SU-DHL-6 (cell line): ENCODE results near the gene SMC5.

ENCODE experiments used
- H2AFZ ChIP-seq: fragments of 200-600 bp; sonication (generic); 2 replicates; pipeline ENCODE4 v1.6.1; 2014; ENCODE audit warnings: low read depth, mild to moderate bottlenecking, moderate library complexity, mixed read lengths, antibody characterized with exemption, low read length; ENCODE audit not compliant: severe bottlenecking
- H3F3A ChIP-seq: fragments of 200-600 bp; shearing (Covaris generic); 2 replicates; pipeline ENCODE4 v1.6.0; 2016; ENCODE audit warnings: antibody characterized with exemption, mild to moderate bottlenecking; ENCODE audit not compliant: insufficient read depth
- H3K27ac ChIP-seq: fragments of 200-600 bp; sonication (generic); 2 replicates; pipeline ENCODE4 v1.5.1; 2016; ENCODE audit warnings: low read depth, mild to moderate bottlenecking, low read length, moderate library complexity, mixed read lengths
- H3K27me3 ChIP-seq: fragments of 200-600 bp; sonication (generic), shearing (Covaris generic); 2 replicates; pipeline ENCODE4 v1.6.0; 2014; ENCODE audit warnings: mild to moderate bottlenecking, low read length
- H3K36me3 ChIP-seq: fragments of 200-600 bp; sonication (generic); 2 replicates; pipeline ENCODE4 v1.6.1; 2014; ENCODE audit warnings: mild to moderate bottlenecking, low read length, mixed read lengths
- H3K4me2 ChIP-seq: fragments of 300-600, 200-600 bp; shearing (Covaris generic), sonication (generic); 2 replicates; pipeline ENCODE4 v1.6.0; 2014; ENCODE audit warnings: low read length, low read depth, mild to moderate bottlenecking; ENCODE audit not compliant: poor library complexity, severe bottlenecking
- H3K4me3 ChIP-seq: fragments of 200-600 bp; sonication (generic); 2 replicates; pipeline ENCODE4 v1.5.1; 2014; ENCODE audit warnings: antibody characterized with exemption, low read length, mild to moderate bottlenecking, mixed read lengths; ENCODE audit not compliant: insufficient read depth, poor library complexity, severe bottlenecking
- H3K79me2 ChIP-seq: fragments of 200-600 bp; sonication (generic); 2 replicates; pipeline ENCODE4 v1.6.1; 2014; ENCODE audit warnings: mild to moderate bottlenecking, low read length, moderate library complexity; ENCODE audit not compliant: insufficient read depth
- H3K9ac ChIP-seq: fragments of 200-600 bp; sonication (generic); 2 replicates; pipeline ENCODE4 v1.7.0; 2014; ENCODE audit warnings: mild to moderate bottlenecking, low read length
- H3K9me2 ChIP-seq: fragments of 200-600 bp; sonication (generic); replicated peaks from 2 replicates; pipeline ENCODE4 v1.6.1; 2014; ENCODE audit warnings: low read length; ENCODE audit not compliant: insufficient read depth
- H3K9me3 ChIP-seq: fragments of 200-600 bp; sonication (generic); 2 replicates; pipeline ENCODE4 v1.6.1; 2014; ENCODE audit warnings: low read length, mixed read lengths; ENCODE audit not compliant: insufficient read depth
- H4K20me1 ChIP-seq: fragments of 200-600 bp; sonication (generic); 2 replicates; pipeline ENCODE4 v1.6.1; 2014; ENCODE audit warnings: low read depth, mild to moderate bottlenecking, antibody characterized with exemption, low read length, moderate library complexity, mixed read lengths
- CTCF ChIP-seq: fragments of 200-600 bp; sonication (generic); IDR thresholded peaks from one replicate; pipeline ENCODE4 v1.5.1; 2017; ENCODE audit warnings: antibody characterized with exemption, mild to moderate bottlenecking, low read length, moderate library complexity; ENCODE audit not compliant: insufficient read depth, poor library complexity, severe bottlenecking
- EZH2phosphoT487 ChIP-seq: fragments of 200-600 bp; sonication (generic), shearing (Covaris generic); conservative IDR thresholded peaks from 2 replicates; pipeline ENCODE4 v1.6.1; 2018; ENCODE audit warnings: mild to moderate bottlenecking, antibody characterized with exemption, low read length, moderate library complexity, mixed read lengths

Gene SMC5

GRCh38 chr9:70392189-70392588 is 133.4 kb downstream of the SMC5 start:
- Histone ChIP-seq H3K9ac (no peak overlapping the region), H3K9me2 (no peaks in the 10 kb centered on the region), H3F3A (no peaks in the 10 kb centered on the region), H3K27me3 (no peaks in the 10 kb centered on the region), H3K79me2 (no peaks in the 10 kb centered on the region), H3K4me2 (no peak overlapping the region), H3K27ac (no peak overlapping the region), H4K20me1 (no peaks in the 10 kb centered on the region), H3K4me3 (no peak overlapping the region), H3K36me3 (no peaks in the 10 kb centered on the region), H3K9me3 (no peaks in the 10 kb centered on the region), H2AFZ (no peak overlapping the region)
- TF ChIP-seq CTCF (peak; percentile 53), EZH2phosphoT487 (no peak)

DNA sequence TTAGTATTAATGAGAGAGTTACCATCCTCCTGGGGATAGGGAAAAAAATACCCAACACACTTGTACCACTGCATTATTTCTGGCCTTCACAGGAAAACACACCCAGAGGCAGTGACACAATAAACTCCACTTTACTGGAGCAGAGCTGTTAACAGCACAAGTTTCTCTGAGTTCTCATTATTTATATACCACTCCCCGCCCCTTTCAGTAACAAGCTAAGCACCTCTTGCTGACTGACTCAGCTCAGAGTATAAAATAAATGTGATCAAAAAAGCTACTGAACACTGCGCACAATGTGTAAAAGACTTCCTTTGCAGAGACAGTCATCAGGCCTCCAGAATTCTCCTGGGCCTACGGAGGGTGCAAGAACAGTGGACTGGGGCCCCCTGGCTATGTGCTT is 134.1 kb downstream of the SMC5 start:
- no peak for TF ChIP-seq CTCF
- TF ChIP-seq EZH2phosphoT487 = no peak
- Histone ChIP-seq H3K79me2 (no peaks in the 10 kb centered on the region), H3K4me3 (no peak overlapping the region), H3K9me3 (no peaks in the 10 kb centered on the region), H3K27ac (no peak overlapping the region), H3K9ac (no peak overlapping the region), H3K4me2 (no peak overlapping the region), H3K27me3 (no peaks in the 10 kb centered on the region), H3K36me3 (no peaks in the 10 kb centered on the region), H3K9me2 (no peaks in the 10 kb centered on the region), H3F3A (no peaks in the 10 kb centered on the region), H4K20me1 (no peaks in the 10 kb centered on the region), H2AFZ (no peak overlapping the region)

DNA sequence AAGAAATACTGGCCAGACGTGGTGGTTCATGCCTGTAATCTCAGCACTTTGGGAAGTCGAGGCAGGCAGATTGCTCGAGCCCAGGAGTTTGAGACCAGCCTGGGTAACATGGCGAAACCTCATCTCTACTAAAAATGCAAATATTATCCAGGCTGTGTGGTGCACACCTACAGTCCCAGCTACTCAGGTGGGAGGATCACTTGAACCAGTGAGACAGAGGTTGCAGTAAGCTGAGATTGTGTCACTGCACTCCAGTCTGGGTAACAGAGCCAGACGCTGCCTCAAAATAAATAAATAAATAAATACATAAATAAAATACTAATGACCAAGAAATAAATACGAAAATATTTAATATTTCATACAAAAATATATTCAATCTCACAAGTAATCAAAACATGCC is 136.9 kb downstream of the SMC5 start:
- Histone ChIP-seq H3K36me3 (no peaks in the 10 kb centered on the region), H2AFZ (no peak overlapping the region), H3F3A (no peaks in the 10 kb centered on the region), H3K9ac (no peak overlapping the region), H3K27ac (no peak overlapping the region), H3K4me3 (no peak overlapping the region), H3K9me3 (no peaks in the 10 kb centered on the region), H3K79me2 (no peaks in the 10 kb centered on the region), H3K9me2 (no peaks in the 10 kb centered on the region), H3K4me2 (no peak overlapping the region), H4K20me1 (no peaks in the 10 kb centered on the region), H3K27me3 (no peaks in the 10 kb centered on the region)
- TF ChIP-seq CTCF (no peak), EZH2phosphoT487 (no peak)

DNA sequence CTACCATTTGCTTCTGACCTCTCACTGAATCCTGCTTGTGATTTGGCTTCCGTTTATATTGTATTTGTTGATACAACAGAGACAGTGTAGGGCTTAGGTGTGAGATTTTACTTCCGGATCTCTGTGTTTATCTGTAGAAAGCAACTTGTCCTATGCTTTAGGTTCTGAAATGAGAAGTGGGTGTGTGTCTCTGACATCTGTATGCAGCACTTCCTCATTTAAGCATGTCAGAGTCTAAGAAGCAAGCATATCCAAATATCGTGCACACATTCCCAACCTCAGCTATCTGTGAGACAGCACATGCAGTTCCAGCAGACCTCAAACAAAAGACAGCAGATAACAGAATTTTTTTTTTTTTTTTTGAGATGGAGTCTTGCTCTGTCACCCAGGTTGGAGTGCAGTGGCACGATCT is 139.4 kb downstream of the SMC5 start:
- H3K4me3 ChIP-seq = no peak overlapping the region
- H3K4me2 ChIP-seq = peak overlapping the region; percentile 32
- H2AFZ ChIP-seq = peak overlapping the region; percentile 77
- no peaks in the 10 kb centered on the region for H3K27me3 ChIP-seq
- no peaks in the 10 kb centered on the region for H4K20me1 ChIP-seq
- H3K9ac ChIP-seq = no peak overlapping the region
- no peaks in the 10 kb centered on the region for H3K79me2 ChIP-seq
- H3K9me3 ChIP-seq = no peaks in the 10 kb centered on the region
- TF ChIP-seq CTCF = no peak
- TF ChIP-seq EZH2phosphoT487 = no peak
- no peak overlapping the region for H3K27ac ChIP-seq
- H3K9me2 ChIP-seq = no peaks in the 10 kb centered on the region
- no peaks in the 10 kb centered on the region for H3F3A ChIP-seq
- no peaks in the 10 kb centered on the region for H3K36me3 ChIP-seq
